Body of pancreas (tissue), 4 donors: ENCODE data around the gene RREB1. TPM values are rescaled to one million over a fixed set of nuclear protein-coding genes. Genes with fewer than 3 reads are reported as not detected.

Experiments used
- ATAC-seq: fragments of 150-250 bp; one replicate; pipeline ENCODE4 v1.9.1; 2016
- DNase-seq, 4 donors: peaks; one replicate each; pipeline ENCODE4 v3.0.0-alpha.2; 2019
- H3K27ac ChIP-seq, 4 donors: fragments of 200-600 bp; sonication (generic); 1 replicate in 3 of 4; 2 replicates in 1 of 4; pipeline versions ENCODE4 v1.5.1 to v1.6.1; 2016 to 2019; ENCODE audit warnings: mild to moderate bottlenecking in 1 of 4, mixed read lengths in 1 of 4, moderate library complexity in 1 of 4
- H3K27me3 ChIP-seq, 2 donors: fragments of 200-600 bp; sonication (generic); one replicate each; pipeline ENCODE4 v1.6.0; 2016; ENCODE audit warnings: mild to moderate bottlenecking in 1 of 2
- H3K36me3 ChIP-seq, 2 donors: fragments of 200-600 bp; sonication (generic); replicated peaks in 1 of 2; 2 replicates each; pipeline ENCODE4 v1.5.1; 2016; ENCODE audit warnings: low read depth in 2 of 2; ENCODE audit not compliant: insufficient read depth in 1 of 2
- H3K4me1 ChIP-seq: fragments of 200-600 bp; sonication (generic); one replicate; pipeline ENCODE4 v1.6.0; 2016
- H3K4me3 ChIP-seq, 2 donors: fragments of 200-600 bp; sonication (generic); 1 replicate in 1 of 2; 2 replicates in 1 of 2; pipeline ENCODE4 v1.5.1; 2016 to 2019
- H3K9me3 ChIP-seq, 3 donors: fragments of 200-600 bp; sonication (generic); 1 replicate in 2 of 3; 2 replicates in 1 of 3; pipeline ENCODE4 v1.5.1; 2016
- POLR2A ChIP-seq, 3 donors: fragments of 450-650 bp; IDR thresholded peaks; one replicate each; pipeline ENCODE4 v1.6.1; 2016; ENCODE audit warnings: antibody characterized with exemption in 3 of 3, mild to moderate bottlenecking in 2 of 3
- WGBS, 2 donors: methylation state at CpG; one replicate each; pipeline ENCODE4 v1.1.5; 2017; 5-methylcytosine and 5-hydroxymethylcytosine counted together
- intact Hi-C: fragments of 100-400 bp; cut with DNase I; formaldehyde crosslinking; loops from one replicate; pipeline ENCODE4 v1.15.1; 2023
- total RNA-seq, 2 donors: library from RNA; depleted of rRNA; stranded (reverse); fragments of >200 nt; gene quantifications; one replicate each; pipeline ENCODE4 v1.1.0, GENCODE V29; 2016
- TF ChIP-seq, protein P1 (sequence below), 7 experiments: fragments of 450-650 bp in 4 of 7; fragments of 200-600 bp in 3 of 7; sonication (generic) in 3 of 7; IDR thresholded peaks; one replicate each; pipeline ENCODE4 v1.5.1; 2016 to 2019; ENCODE audit warnings: antibody characterized with exemption in 7 of 7

Gene RREB1
- total RNA-seq, 2 donors from 2014 or later: 33.5 to 44.8 TPM

DNA sequence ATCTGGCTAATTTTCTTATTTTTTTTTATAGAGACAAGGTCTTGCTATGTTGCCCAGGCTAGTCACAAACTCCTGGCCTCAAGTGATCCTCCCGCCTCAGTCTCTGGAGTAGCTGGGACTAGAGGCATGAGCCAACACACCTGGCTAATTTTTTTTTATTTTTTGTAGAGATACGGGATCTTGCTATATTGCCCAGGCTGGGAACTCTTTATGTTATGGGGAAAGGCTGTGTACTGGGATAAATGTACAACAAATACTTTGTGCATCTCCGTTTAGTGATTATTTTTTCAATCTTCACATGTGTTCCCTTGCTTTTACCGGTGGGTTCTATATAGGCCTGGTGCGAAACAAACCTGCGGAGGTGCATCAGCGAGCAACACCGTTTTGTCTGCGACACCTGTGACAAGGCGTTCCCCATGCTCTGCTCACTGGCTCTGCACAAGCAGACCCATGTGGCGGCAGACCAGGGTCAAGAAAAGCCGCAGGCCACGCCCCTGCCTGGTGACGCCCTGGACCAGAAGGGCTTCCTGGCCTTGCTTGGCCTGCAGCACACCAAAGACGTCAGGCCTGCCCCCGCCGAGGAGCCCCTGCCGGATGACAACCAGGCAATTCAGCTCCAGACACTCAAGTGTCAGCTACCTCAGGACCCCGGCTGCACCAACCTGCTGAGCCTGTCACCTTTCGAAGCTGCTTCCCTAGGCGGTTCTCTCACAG, 121.1 kb downstream of the RREB1 start:
- ATAC-seq (no peak), DNase-seq (no peak)
- Histone ChIP-seq H3K4me3 (no peak overlapping the region), H3K27ac (no peak overlapping the region), H3K9me3 (no peaks in the 10 kb centered on the region), H3K36me3 (peaks cover 19 to 24% of the 10 kb centered on the region in 2 donors), H3K4me1 (peaks cover 13% of the 10 kb centered on the region), H3K27me3 (no peaks in the 10 kb centered on the region)
- 94 to 95% methylated on average over 11 to 21 of the region's 21 CpGs for WGBS, 2 donors
- TF ChIP-seq, protein P1, sequence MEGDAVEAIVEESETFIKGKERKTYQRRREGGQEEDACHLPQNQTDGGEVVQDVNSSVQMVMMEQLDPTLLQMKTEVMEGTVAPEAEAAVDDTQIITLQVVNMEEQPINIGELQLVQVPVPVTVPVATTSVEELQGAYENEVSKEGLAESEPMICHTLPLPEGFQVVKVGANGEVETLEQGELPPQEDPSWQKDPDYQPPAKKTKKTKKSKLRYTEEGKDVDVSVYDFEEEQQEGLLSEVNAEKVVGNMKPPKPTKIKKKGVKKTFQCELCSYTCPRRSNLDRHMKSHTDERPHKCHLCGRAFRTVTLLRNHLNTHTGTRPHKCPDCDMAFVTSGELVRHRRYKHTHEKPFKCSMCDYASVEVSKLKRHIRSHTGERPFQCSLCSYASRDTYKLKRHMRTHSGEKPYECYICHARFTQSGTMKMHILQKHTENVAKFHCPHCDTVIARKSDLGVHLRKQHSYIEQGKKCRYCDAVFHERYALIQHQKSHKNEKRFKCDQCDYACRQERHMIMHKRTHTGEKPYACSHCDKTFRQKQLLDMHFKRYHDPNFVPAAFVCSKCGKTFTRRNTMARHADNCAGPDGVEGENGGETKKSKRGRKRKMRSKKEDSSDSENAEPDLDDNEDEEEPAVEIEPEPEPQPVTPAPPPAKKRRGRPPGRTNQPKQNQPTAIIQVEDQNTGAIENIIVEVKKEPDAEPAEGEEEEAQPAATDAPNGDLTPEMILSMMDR (IDR thresholded peaks at IDR 0.05): no peak
- TF ChIP-seq POLR2A (IDR thresholded peaks at IDR 0.05): no peak
- intact Hi-C loops: no loop called here

DNA sequence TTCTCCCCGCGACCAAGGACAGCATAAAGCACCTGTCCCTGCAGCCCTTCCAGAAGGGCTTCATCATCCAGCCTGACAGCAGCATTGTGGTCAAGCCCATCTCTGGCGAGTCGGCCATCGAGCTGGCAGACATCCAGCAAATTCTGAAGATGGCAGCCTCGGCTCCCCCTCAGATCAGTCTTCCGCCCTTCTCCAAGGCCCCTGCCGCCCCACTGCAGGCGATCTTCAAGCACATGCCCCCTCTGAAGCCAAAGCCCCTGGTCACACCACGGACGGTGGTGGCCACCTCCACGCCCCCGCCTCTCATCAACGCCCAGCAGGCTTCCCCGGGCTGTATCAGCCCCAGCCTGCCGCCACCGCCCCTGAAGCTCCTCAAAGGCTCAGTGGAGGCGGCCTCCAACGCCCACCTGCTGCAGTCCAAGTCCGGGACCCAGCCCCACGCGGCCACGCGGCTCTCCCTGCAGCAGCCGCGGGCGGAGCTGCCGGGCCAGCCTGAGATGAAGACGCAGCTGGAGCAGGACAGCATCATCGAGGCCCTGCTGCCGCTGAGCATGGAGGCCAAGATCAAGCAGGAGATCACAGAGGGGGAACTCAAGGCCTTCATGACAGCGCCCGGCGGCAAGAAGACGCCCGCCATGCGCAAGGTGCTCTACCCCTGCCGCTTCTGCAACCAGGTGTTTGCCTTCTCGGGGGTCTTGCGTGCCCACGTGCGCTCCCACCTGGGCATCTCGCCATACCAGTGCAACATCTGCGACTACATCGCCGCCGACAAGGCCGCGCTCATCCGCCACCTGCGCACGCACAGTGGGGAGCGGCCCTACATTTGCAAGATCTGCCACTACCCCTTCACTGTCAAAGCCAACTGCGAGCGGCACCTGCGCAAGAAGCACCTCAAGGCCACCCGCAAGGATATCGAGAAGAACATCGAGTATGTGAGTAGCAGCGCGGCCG, 121.9 kb downstream of the RREB1 start:
- Histone ChIP-seq H3K27ac (no peak overlapping the region), H3K36me3 (peaks cover 19 to 24% of the 10 kb centered on the region in 2 donors), H3K9me3 (no peaks in the 10 kb centered on the region), H3K4me3 (no peak overlapping the region), H3K27me3 (no peaks in the 10 kb centered on the region), H3K4me1 (peaks cover 16% of the 10 kb centered on the region)
- no peak for DNase-seq
- WGBS, 2 donors: 95% methylated on average over 49 to 62 of the region's 62 CpGs
- TF ChIP-seq POLR2A (IDR thresholded peaks at IDR 0.05): no peak
- TF ChIP-seq, protein P1 (IDR thresholded peaks at IDR 0.05): no peak
- ATAC-seq: no peak
- intact Hi-C loops: no loop called here

DNA sequence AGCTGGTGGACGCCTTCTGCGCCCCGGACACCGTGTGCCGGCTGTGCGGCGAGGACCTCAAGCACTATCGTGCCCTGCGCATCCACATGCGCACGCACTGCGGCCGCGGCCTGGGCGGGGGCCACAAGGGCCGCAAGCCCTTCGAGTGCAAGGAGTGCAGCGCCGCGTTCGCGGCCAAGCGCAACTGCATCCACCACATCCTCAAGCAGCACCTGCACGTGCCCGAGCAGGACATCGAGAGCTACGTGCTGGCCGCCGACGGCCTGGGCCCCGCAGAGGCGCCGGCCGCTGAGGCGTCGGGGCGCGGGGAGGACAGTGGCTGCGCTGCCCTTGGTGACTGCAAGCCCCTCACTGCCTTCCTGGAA, 122.5 kb downstream of the RREB1 start:
- intact Hi-C loops: no loop called here
- TF ChIP-seq POLR2A (IDR thresholded peaks at IDR 0.05): no peak
- TF ChIP-seq, protein P1 (IDR thresholded peaks at IDR 0.05): no peak
- Histone ChIP-seq H3K36me3 (peaks cover 19 to 24% of the 10 kb centered on the region in 2 donors), H3K4me1 (peaks cover 18% of the 10 kb centered on the region), H3K4me3 (no peak overlapping the region), H3K27ac (no peak overlapping the region), H3K9me3 (no peaks in the 10 kb centered on the region), H3K27me3 (no peaks in the 10 kb centered on the region)
- DNase-seq (no peak), ATAC-seq (no peak)
- WGBS, 2 donors: 97 to 98% methylated on average over 34 to 35 of the region's 39 CpGs

DNA sequence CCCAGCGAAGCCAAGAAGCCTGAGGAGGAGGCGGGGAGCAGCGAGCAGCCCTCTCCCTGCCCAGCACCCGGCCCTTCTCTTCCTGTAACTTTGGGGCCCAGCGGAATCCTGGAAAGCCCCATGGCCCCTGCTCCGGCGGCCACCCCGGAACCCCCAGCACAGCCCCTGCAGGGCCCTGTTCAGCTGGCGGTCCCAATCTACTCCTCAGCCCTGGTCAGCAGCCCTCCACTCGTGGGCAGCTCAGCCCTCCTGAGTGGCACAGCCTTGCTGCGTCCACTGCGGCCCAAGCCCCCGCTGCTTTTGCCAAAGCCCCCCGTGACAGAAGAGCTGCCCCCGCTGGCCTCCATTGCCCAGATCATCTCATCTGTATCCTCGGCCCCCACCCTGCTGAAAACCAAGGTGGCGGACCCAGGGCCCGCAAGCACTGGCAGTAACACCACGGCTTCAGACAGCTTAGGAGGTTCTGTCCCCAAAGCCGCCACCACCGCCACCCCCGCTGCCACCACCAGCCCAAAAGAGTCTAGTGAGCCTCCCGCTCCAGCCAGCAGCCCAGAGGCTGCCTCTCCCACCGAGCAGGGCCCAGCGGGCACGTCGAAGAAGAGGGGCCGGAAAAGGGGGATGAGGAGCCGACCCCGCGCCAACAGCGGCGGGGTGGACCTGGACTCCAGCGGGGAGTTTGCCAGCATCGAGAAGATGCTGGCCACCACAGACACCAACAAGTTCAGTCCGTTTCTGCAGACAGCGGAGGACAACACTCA, 123.4 kb downstream of the RREB1 start:
- H3K27me3 ChIP-seq: no peaks in the 10 kb centered on the region
- no peak for TF ChIP-seq POLR2A (IDR thresholded peaks at IDR 0.05)
- TF ChIP-seq, protein P1 (IDR thresholded peaks at IDR 0.05): no peak
- H3K27ac ChIP-seq: no peak overlapping the region
- H3K4me3 ChIP-seq: no peak overlapping the region
- 95 to 98% methylated on average over 21 to 30 of the region's 37 CpGs for WGBS, 2 donors
- H3K36me3 ChIP-seq: peaks cover 19 to 24% of the 10 kb centered on the region in 2 donors
- no peak for ATAC-seq
- DNase-seq: no peak
- H3K4me1 ChIP-seq: peaks cover 26% of the 10 kb centered on the region
- intact Hi-C loops: no loop called here
- no peaks in the 10 kb centered on the region for H3K9me3 ChIP-seq
